Fibroblast of the aortic adventitia (primary cell): ENCODE results near the gene LRRC14B. TPM values are rescaled to one million over a fixed set of nuclear protein-coding genes. Genes with fewer than 3 reads are reported as not detected.
"Not testable (repeated sequence)": the region's sequence is repeated elsewhere in the genome, so short reads cannot be mapped to it uniquely, and the experiment has no call there.

Experiments used
- DNase-seq: peaks from one replicate; pipeline ENCODE4 v3.0.0-alpha.2; 2010; ENCODE audit warnings: low read depth
- H3K4me3 ChIP-seq: 2 replicates; pipeline ENCODE4 v1.5.1; 2011; ENCODE audit warnings: low read depth, mild to moderate bottlenecking, control low read depth, low read length, moderate library complexity
- total RNA-seq: library from RNA; depleted of rRNA; stranded (reverse); fragments of >200 nt; gene quantifications from 2 replicates; pipeline ENCODE4 v1.2.3, GENCODE V29; 2012; ENCODE audit warnings: low replicate concordance
- TF ChIP-seq, protein P1 (sequence below): IDR thresholded peaks from 2 replicates; pipeline ENCODE4 v1.5.1; 2011; ENCODE audit warnings: mild to moderate bottlenecking, low read length, control low read depth, inconsistent platforms; ENCODE audit not compliant: insufficient read depth

The LRRC14B gene
- total RNA-seq, 1 donor, result not detected

DNA sequence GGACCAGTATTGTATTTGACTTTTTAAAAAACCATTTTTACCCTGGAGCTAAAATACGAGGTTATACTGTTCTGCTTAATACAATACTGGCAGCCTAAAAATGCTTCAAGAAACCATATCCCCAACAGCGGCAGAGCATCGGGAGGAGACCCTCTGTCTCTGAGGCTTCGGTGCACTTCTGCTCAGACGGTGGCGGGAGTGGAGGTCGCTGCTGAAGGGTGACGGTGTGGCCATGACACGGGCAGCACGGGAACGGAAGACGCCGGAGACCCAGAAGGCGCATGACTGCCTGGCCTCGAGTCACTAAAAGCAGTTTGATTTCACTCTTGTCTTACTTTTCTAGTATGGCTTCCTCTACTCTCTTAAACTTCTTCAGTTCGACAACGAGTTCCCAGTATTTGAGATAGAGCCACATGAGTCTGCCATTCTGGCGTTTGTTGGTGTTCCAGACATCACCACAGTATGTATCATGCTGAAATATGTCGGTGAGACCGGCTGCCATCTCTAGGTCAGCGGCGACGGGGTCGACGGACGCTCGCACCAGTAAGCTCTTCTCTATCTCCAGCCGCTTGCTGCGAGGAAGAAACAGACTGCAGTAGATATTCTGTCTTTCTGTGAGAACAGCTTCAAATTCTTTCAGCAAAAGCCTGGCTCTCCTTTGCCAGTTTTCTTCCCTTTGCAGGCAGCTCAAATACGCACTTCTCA, 13.8 kb downstream of the LRRC14B start:
- no peak overlapping the region for H3K4me3 ChIP-seq
- TF ChIP-seq, protein P1, sequence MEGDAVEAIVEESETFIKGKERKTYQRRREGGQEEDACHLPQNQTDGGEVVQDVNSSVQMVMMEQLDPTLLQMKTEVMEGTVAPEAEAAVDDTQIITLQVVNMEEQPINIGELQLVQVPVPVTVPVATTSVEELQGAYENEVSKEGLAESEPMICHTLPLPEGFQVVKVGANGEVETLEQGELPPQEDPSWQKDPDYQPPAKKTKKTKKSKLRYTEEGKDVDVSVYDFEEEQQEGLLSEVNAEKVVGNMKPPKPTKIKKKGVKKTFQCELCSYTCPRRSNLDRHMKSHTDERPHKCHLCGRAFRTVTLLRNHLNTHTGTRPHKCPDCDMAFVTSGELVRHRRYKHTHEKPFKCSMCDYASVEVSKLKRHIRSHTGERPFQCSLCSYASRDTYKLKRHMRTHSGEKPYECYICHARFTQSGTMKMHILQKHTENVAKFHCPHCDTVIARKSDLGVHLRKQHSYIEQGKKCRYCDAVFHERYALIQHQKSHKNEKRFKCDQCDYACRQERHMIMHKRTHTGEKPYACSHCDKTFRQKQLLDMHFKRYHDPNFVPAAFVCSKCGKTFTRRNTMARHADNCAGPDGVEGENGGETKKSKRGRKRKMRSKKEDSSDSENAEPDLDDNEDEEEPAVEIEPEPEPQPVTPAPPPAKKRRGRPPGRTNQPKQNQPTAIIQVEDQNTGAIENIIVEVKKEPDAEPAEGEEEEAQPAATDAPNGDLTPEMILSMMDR, result no peak
- DNase-seq, result no peak

DNA sequence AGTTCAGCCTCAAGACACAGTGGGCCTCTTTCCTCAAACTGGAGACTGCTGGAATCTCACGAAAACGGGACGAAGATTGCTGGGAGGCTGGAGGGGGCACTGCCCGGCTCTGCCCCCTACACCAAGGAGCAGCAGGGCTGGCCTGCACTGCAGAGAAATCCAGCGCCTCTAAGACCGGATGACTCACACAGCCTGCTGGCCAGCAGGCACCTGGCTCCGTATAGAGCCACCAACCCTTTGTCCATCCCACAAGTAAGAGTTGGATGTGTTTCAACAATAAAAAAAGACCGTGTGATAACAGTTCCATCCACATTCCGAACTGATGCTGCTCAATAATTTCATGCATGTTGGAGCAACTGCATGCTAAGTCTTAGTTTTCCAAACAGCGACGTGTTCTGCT, 15.1 kb downstream of the LRRC14B start:
- no peak overlapping the region for H3K4me3 ChIP-seq
- TF ChIP-seq, protein P1, result no peak
- DNase-seq, result peak; percentile 83

DNA sequence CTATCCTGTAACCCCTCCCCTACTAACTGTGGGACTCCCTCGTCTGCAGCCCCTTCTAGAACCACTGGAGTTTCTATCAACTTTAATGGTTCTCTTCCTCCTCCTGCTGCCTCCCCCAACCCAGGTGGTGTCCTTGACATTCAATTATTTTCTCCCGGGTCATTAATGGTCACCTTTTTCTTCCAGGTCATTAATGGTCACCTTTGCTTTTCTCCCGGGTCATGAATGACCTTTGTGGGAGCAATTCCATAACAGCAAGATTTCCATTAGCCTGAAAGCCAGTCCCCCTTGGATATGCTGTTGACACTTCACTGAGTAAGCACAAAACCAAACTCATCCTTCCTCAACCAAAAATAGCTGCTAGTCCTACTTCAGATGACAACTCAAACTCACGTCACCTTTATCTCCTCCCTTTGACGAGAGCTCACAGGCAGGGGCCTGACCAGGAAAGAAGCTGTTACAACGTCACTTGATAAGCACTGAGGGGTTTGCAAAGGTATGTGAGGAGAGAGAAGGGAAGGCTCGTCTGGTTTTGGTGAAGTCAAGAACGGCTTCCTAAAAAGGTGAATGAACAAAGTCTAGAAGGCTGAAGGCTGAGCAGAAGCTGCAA, 15.7 kb downstream of the LRRC14B start:
- no peak for DNase-seq
- TF ChIP-seq, protein P1, result no peak
- H3K4me3 ChIP-seq, result no peak overlapping the region

DNA sequence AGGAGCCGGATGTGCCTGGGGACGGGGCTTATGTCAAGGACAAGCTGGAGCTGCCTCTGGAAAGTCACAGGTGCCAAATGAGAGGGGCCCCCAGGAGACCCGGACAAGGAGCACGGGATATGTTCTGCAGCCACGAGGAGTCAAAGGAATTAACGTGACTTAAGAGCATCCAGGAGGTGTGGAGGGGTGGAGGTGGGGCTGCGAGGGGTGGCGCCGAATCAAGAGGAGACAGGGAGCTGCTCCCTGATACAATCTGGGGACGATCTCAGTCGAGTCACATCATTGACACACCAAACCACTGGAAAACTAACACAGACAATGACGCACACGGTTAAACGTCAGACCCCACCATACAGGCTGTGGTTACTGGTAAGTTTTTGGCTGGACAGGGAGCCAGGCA, 16.3 kb downstream of the LRRC14B start:
- no peak overlapping the region for H3K4me3 ChIP-seq
- TF ChIP-seq, protein P1, result no peak
- DNase-seq, result no peak

DNA sequence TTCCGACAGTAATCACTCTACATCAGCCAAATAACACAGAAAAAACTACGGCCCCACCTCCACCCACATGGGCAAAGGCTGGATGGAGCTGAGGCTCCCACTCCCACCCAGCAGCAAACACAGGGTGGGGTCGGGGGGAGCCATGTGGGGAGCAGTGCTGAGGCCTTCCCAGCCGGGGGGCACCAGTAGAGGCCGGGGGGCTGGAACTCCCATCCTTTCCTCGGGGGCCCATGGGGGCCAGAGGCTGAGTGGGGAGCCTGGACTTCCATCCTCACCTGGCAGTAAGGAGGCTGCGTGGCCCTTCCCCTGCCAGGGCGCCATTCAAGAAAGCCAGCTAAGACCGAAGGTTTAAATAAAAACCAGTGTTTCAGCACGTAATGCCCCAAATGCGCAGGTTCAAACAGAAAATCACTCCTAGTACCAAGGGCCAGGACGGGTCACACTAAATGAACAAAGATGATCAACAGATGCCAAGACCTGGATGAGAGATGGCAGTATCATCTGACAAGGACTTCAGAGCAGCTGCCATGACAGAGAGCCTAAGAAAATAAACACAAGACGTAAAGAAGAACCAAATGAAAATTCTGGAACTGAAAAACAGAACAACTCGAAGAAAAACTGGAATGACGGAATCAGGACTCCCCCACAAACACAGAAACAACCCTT, 17.3 kb downstream of the LRRC14B start:
- no peak overlapping the region for H3K4me3 ChIP-seq
- DNase-seq, result no peak
- TF ChIP-seq, protein P1, result no peak

DNA sequence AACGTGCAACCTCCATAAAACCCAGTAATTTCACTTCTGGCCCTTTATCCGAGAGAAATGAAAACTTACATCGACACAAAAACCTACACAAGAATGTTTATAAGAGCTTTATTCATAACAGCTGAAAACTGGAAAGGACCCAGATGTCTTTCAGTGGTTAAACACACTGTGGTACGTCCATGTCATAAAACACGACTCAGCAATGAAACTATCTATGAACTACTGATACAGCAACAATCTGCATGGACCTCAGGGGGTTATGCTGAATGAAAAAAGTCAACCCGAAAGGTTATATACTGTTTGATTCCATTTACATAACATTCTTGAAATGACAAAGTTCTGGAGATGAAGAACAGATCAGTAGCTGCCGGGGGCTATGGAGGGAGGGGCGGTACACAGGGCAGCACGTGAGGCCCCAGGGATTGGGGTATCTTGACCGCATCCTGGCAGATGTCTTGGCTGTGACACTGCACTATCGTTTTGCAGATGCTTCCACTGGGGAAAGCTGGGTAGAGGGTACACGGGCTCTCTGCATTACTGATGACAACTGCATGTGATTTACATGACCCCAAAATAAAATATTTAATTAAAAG, 22.6 kb downstream of the LRRC14B start:
- DNase-seq, result no peak

DNA sequence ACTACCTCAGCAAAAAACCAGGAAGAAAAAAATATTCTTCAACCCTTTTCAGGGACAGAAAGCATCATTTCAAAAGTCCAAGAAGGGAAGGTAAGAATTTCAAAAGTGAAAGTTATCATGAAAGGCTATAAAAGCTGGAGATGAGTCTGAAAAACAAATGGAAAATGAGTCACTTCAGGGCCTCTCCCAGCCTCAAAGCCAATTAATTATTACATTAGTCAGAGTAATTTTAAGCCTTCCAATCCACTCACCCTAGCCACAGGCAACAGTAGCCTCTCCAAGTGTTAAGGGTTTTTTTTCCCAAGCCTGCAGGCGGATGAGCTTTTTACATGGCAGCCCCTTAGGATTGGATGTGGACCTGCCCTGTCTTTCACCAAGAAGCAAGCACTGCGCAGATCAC, 24.0 kb downstream of the LRRC14B start:
- DNase-seq, result peak; percentile 22
- H3K4me3 ChIP-seq, result not testable (repeated sequence)

More for the DNA sequence above, 22.6 kb downstream of the LRRC14B start:
- TF ChIP-seq, protein P1, result no peak
- H3K4me3 ChIP-seq, result no peak overlapping the region

DNA sequence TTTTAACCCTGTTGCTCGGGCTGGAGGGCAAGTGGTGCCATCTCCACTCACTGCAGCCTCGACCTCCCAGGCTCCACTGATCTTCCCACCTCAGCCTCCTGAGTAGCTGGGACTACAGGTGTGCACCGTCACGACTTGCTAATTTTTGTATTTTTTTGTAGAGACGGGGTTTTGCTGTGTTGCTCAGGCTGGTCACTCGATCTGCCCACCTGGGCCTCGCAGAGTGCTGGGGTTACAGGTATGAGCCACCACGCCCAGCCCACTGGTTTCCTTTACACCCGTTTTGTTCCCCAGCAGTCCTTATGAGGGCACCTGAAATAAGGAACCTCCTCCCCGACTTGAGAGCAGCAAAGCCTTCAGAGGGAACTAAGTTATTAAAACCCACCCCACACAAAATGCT, 24.8 kb downstream of the LRRC14B start:
- H3K4me3 ChIP-seq, DNase-seq: not testable (repeated sequence)
